Measurements from ENCODE around the gene ARHGAP26. TPM values are rescaled to one million over a fixed set of nuclear protein-coding genes. Genes with fewer than 3 reads are reported as not detected.

ARHGAP26 gene
- total and polyA plus RNA-seq, 4 donors = 1.8 to 16.7 (median 4.1) TPM

- Histone ChIP-seq H3K27me3 (ENCODE audit: control insufficient read depth in 4 of 4, insufficient read depth in 4 of 4, low read length in 3 of 4) (no peaks in the 10 kb centered on the region), H3K4me1 (ENCODE audit: control insufficient read depth in 4 of 4, insufficient read depth in 4 of 4, low read length in 3 of 4) (peaks cover 0 to 4% (median 2%) of the 10 kb centered on the region in 4 donors), H3K4me3 (ENCODE audit: low read depth in 1 of 3, low read length in 3 of 3) (no peak overlapping the region), H3K9me3 (ENCODE audit: control insufficient read depth in 4 of 4, low read length in 3 of 4) (no peaks in the 10 kb centered on the region), H3K27ac (ENCODE audit: low read depth in 1 of 2, low read length in 2 of 2) (no peak overlapping the region), H3K9ac (ENCODE audit: low read depth in 1 of 2, low read length in 2 of 2) (no peak overlapping the region), H3K36me3 (ENCODE audit: control insufficient read depth in 4 of 4, insufficient read depth in 3 of 4, low read depth in 1 of 4, low read length in 3 of 4) (no peaks in the 10 kb centered on the region)
- WGBS = 91% methylated on average over 4 of the region's 4 CpGs
- no peak for DNase-seq (ENCODE audit: low spot score)
- TF ChIP-seq, protein P1, sequence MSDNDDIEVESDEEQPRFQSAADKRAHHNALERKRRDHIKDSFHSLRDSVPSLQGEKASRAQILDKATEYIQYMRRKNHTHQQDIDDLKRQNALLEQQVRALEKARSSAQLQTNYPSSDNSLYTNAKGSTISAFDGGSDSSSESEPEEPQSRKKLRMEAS (IDR thresholded peaks at IDR 0.05) = no peak
- TF ChIP-seq EGR1 (IDR thresholded peaks at IDR 0.05; ENCODE audit: low read depth in 2 of 2) = no peak
- TF ChIP-seq NR2F2 (IDR thresholded peaks at IDR 0.05) = no peak
Observed at GRCh38 chr5:142801495-142801871, 31.3 kb downstream of the ARHGAP26 start.

- H3K4me3 ChIP-seq (ENCODE audit: low read depth in 1 of 3, low read length in 3 of 3) = no peak overlapping the region
- no peak for DNase-seq (ENCODE audit: low spot score)
- H3K4me1 ChIP-seq (ENCODE audit: control insufficient read depth in 4 of 4, insufficient read depth in 4 of 4, low read length in 3 of 4) = peaks cover 0 to 18% (median 14%) of the 10 kb centered on the region in 4 donors
- H3K9me3 ChIP-seq (ENCODE audit: control insufficient read depth in 4 of 4, low read length in 3 of 4) = no peaks in the 10 kb centered on the region
- peak overlapping the region; percentile 56 to 62 for H3K27ac ChIP-seq (ENCODE audit: low read depth in 1 of 2, low read length in 2 of 2)
- no peaks in the 10 kb centered on the region for H3K36me3 ChIP-seq (ENCODE audit: control insufficient read depth in 4 of 4, insufficient read depth in 3 of 4, low read depth in 1 of 4, low read length in 3 of 4)
- WGBS = 66% methylated on average over 11 of the region's 11 CpGs
- TF ChIP-seq ATF3 (IDR thresholded peaks at IDR 0.05) (no peak), NR2F2 (IDR thresholded peaks at IDR 0.05) (peak; percentile 81), SP1 (IDR thresholded peaks at IDR 0.05) (peak; percentile 40), HNF4A (conservative IDR thresholded peaks at IDR 0.05) (no peak), FOXA1 (IDR thresholded peaks at IDR 0.05) (no peak), RAD21 (IDR thresholded peaks at IDR 0.05) (peak in 1 of 2 donors; percentile 7), REST (IDR thresholded peaks at IDR 0.05) (no peak), JUND (IDR thresholded peaks at IDR 0.05) (no peak), TAF1 (conservative IDR thresholded peaks at IDR 0.05) (no peak), HNF4G (IDR thresholded peaks at IDR 0.05) (no peak), GABPA (IDR thresholded peaks at IDR 0.05 in 1 of 2, conservative IDR thresholded peaks at IDR 0.05 in 1 of 2) (peak; percentile 28 to 52), RXRA (IDR thresholded peaks at IDR 0.05) (peak in 1 of 2 donors; percentile 58), FOXA2 (IDR thresholded peaks at IDR 0.05) (no peak), YY1 (IDR thresholded peaks at IDR 0.05) (no peak), EGR1 (IDR thresholded peaks at IDR 0.05; ENCODE audit: low read depth in 2 of 2) (no peak)
- TF ChIP-seq, protein P1 (IDR thresholded peaks at IDR 0.05) = peak; percentile 54
- H3K9ac ChIP-seq (ENCODE audit: low read depth in 1 of 2, low read length in 2 of 2) = no peak overlapping the region
- H3K27me3 ChIP-seq (ENCODE audit: control insufficient read depth in 4 of 4, insufficient read depth in 4 of 4, low read length in 3 of 4) = no peaks in the 10 kb centered on the region
Observed at GRCh38 chr5:142803428-142804125, 33.4 kb downstream of the ARHGAP26 start.

Data from liver (tissue), 9 donors.